SH-SY5Y (cell line): Measurements from ENCODE around the gene ADAMTS13.

Source experiments
- GATA2 ChIP-seq: IDR thresholded peaks from 2 replicates; pipeline ENCODE4 v1.6.1; 2011; ENCODE audit warnings: mild to moderate bottlenecking, low read depth, low read length
- GATA3 ChIP-seq: IDR thresholded peaks from 2 replicates; pipeline ENCODE4 v1.6.1; 2011; ENCODE audit warnings: low read depth, mild to moderate bottlenecking, low read length, moderate library complexity

GRCh38 chr9:133406480-133407307 lies 15.5 kb upstream of the ADAMTS13 start:
- TF ChIP-seq GATA2: no peak
- no peak for TF ChIP-seq GATA3
